ENCODE results near the gene FOSB.

DNA sequence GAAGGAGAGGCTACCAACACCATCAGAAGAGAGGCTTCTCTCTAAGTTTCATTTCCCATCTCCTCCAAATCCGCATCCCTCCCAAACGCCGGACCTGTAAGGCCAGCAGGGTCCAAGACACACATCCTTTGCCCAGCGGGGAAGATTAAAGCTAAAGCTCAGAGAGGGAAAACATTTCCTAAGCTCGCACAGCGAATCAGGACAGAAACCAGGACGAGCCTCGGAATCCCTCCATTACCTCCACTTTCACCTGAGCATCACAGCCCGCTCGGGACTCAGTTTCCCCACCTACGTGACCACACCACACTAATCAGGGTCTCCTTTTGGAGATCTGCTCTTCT is 711 bp upstream of the FOSB start:
- TF ChIP-seq, protein P1, sequence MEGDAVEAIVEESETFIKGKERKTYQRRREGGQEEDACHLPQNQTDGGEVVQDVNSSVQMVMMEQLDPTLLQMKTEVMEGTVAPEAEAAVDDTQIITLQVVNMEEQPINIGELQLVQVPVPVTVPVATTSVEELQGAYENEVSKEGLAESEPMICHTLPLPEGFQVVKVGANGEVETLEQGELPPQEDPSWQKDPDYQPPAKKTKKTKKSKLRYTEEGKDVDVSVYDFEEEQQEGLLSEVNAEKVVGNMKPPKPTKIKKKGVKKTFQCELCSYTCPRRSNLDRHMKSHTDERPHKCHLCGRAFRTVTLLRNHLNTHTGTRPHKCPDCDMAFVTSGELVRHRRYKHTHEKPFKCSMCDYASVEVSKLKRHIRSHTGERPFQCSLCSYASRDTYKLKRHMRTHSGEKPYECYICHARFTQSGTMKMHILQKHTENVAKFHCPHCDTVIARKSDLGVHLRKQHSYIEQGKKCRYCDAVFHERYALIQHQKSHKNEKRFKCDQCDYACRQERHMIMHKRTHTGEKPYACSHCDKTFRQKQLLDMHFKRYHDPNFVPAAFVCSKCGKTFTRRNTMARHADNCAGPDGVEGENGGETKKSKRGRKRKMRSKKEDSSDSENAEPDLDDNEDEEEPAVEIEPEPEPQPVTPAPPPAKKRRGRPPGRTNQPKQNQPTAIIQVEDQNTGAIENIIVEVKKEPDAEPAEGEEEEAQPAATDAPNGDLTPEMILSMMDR (conservative IDR thresholded peaks at IDR 0.05; ENCODE audit: low read depth in 2 of 2), result no peak; a peak in 1 of 4 replicates
- TF ChIP-seq JUNB (IDR thresholded peaks at IDR 0.05; ENCODE audit: unreplicated experiment) (no peak), EZH2 (IDR thresholded peaks at IDR 0.05; ENCODE audit: low read depth, unreplicated experiment) (no peak), NANOG (IDR thresholded peaks at IDR 0.05; ENCODE audit: borderline replicate concordance) (no peak)

All from GM23338 (cell line).